ENCODE data around the gene ZYX.
A peak's percentile ranks its signal among the peaks of the same experiment; 100 is the strongest.
"Not testable (repeated sequence)": the region's sequence is repeated elsewhere in the genome, so short reads cannot be mapped to it uniquely, and the experiment has no call there.

ZYX gene

DNA sequence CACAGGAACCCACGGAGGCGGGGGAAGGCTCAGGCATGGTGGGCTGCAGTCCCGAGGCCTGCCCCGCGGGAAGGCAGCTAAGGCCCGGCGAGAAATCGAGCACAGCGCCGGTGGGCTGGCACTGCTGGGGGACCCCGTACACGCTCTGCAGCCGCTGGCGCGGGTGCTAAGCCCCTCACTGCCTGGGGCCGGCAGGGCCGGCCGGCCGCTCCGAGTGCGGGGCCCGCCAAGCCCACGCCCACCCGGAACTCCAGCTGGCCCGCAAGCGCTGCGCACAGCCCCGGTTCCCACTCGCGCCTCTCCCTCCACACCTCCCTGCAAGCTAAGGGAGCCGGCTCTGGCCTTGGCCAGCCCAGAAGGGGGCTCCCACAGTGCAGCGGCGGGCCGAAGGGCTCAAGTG, 43.3 kb downstream of the ZYX start:
- not testable (repeated sequence) for DNase-seq

DNA sequence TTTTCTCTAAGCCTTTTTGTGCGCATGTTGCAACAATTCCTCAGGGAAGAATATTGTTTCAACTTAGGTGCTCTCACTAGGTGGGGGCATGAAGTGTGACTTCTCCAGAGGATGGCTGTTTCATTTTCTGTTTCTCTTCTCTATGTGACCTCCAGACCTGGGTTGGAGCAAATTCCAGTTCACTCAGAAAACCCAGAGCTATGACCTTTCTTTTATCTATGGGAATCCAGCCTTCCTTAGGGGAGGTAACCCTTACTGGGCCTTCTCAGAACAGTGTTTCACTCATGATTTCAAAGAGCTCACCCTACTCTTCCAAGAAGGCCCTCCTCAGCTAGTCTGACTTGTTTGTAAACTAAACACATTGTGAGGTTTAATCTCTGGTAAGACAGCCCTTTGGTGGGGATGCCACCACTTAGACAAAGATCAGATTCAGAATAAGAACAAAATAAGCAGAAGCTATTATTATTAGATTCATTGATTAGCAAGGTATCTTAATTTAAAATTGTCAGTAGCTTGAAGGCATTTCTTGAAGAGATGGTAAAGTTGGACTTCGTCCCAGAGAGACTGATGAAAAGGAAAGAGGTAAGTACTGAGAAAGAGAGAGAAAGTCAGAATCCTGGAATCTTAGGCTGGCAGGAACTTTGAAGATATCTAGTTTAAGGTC, 45.5 kb downstream of the ZYX start:
- no peak for DNase-seq

DNA sequence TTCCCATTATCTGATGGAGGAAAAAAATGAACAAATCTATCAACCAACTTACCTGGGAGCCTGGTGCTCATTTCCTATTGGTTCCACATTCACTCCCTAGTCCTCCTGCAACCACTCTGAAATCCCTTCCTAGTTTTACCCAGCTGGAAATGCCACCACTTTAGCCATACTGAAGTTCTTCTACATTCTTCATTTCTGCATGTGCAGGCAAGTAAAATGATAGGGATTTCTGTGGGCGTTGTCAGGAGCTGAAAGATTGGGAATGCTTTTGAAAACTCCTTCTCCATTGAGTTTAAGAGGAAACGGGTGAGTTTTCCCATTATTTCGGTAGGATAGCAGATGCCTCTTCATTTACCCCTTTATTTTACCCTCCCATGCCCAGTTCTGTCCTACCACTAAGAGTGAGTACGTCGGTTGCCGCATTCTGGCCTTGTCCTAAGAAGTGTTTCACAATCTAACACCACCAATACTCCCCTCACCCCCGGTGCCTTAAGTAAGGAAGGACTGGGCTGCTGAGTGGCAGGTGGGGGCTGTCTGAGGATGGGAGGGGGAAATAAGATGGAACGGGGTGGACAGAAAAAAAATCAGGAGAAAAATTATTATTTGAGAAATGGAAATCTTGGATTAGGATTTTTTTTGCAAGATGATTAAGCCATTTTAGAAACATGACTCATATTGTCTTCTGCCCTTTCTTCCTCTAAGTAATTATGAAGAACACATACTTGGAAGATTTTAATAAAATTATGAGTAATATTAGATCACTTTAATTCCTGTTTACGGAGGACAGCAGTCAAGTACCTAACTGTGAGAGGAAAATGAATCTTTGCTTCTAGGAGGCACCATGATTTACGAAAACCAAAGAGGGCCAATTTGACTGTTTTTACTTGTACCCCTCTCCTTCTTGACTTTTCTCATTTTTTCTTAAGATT, 48.9 kb downstream of the ZYX start:
- DNase-seq = no peak

DNA sequence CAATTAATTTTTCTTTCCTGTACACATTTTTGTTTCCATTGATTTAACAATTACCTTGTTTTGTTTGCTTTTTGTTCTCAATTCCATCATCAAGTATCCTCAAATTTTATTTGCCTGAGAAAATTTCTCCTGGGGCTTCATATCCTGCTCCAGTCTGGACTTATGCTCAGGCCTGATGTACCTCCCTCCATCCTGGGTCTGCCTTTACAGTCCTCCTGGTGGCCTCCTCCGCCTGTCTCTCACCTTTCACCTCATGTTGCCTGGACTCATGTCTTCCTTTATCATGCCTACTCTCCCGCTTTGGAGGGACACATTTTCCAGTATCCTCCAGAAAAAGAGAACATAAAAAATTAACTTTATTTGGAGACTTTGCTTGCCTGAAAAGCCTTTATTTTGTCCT, 50.0 kb downstream of the ZYX start:
- no peak for DNase-seq

DNA sequence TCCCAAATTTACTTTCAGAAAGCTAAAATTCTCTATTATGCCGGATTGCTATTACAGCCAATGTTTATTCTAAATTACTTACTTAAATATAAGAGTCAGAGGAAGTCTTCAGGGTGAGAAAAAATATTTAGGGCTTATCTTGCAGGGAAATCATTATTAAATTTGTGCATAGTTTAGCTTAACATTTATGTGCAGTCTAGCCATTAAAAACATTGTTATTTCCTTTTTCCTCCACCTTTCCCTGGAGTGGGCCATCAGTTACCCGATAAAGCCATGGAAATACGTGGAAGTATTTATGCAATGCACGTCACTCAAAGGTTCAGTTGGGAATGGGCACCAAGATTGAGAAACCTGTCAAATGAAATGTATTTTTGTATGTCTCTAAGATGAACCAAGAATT, 52.6 kb downstream of the ZYX start:
- DNase-seq = no peak

DNA sequence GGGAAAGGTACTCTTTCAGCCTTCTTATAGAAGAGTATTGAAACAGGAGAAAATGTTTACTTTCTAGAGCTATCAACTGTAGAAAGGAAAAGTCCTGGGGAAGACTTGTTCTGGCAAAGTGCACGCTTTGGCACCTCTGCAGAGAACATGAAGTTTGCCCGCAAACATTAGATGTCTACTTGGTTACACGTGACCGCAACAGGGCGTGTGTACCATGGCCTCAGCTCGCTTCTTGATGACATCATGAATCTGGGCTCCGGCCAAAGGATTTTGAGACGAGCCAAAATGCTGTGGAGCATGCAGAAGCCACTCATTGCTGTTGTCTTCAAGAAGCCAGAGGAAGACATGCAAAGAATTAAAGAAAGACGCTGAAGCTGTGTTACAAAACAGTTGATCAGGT, 53.5 kb downstream of the ZYX start:
- DNase-seq = peak; percentile 27

DNA sequence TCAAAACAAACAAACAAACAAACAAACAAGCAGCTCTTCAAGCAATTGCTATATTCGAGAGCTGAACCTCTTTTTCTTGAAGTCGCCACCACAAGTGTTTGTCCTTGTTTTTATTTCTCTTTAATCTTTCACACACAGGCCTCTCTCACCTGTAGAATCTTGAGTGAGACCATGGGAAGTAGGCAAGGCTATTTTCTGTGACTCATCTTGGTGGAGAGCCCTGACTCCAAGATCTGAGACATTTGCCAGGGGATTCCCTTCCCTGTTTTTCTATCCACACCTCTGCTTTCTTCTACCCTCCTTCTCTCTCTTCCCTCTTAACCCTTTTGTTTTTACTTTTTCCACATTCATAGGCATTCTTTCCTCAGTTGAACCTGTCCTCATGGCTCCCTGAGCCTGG, 54.1 kb downstream of the ZYX start:
- DNase-seq = no peak

DNA sequence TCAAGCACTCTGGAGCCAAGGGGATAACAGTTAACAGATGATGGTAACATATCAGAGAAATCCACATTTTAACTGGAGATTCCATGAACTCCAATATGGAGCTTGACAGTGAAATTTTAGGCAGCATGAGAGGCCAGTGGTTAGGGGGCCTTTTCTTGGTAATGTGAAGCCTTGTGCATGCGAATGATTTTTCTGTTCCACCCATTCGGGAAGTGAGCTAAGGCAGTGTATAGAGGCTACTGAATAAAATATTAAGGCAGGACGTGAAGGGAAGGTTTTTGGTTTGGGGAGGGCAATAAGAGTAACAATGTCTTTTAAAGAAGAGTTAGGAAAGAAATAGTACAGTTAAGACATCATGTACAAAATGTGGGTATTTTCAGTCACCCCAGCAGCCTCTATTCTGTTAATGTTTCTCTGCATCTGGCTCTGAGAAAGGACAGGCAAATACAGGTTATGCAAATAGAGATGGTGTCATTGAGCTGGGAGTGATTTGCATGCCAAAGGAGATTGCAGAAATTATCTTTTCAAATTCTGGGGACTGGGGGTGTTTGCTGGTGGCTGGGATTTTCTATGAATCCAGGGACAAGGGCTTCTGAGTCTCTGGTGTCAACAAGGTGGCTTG, 55.3 kb downstream of the ZYX start:
- no peak for DNase-seq

DNA sequence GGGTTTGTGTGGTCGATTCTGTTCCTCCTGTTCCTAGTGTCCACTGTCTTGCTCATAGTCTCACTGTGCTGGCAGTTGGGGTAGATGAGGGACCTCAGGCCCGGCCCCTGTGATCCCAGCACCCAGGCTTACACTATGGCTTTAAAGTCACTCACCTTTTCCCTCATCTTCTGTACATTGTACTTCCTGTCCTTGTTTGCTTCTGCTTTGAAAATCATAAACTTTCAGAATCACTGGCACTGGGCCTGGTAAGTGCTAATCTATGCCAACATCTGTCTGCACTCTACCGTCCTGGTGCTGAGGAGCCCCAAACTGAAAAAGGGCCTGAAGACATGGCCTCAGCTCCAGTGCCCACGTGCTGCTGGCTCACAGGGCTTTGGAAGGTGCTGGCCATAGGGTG, 56.4 kb downstream of the ZYX start:
- no peak for DNase-seq

DNA sequence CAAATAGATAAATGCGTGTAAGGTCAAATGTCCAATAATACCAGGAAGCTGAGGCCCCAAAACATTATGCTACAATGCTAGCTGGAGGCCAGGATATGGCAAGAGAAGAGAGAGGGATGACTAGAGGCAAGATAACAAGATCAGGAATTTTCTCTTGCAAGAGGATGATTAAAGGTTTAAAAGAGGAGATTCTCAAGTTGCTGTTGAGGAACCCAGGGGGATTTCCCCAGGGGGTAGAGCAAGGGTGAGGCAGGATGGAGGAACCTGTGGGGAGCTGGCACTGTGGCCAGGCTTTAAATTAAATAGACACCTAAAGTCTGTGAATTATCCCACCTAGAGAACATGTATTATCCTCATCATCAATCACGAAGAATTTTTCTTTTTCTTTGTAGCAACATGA, 58.7 kb downstream of the ZYX start:
- DNase-seq = no peak

Measured in eye (tissue), 1 donor.